Fibroblast of the aortic adventitia (primary cell): ENCODE data around the gene ARHGEF37. TPM values are rescaled to one million over a fixed set of nuclear protein-coding genes. Genes with fewer than 3 reads are reported as not detected.
"Not testable (repeated sequence)": the region's sequence is repeated elsewhere in the genome, so short reads cannot be mapped to it uniquely, and the experiment has no call there.

Source experiments
- DNase-seq: peaks from one replicate; pipeline ENCODE4 v3.0.0-alpha.2; 2010; ENCODE audit warnings: low read depth
- H3K4me3 ChIP-seq: 2 replicates; pipeline ENCODE4 v1.5.1; 2011; ENCODE audit warnings: low read depth, mild to moderate bottlenecking, control low read depth, low read length, moderate library complexity
- total RNA-seq: library from RNA; depleted of rRNA; stranded (reverse); fragments of >200 nt; gene quantifications from 2 replicates; pipeline ENCODE4 v1.2.3, GENCODE V29; 2012; ENCODE audit warnings: low replicate concordance
- TF ChIP-seq, protein P1 (sequence below): IDR thresholded peaks from 2 replicates; pipeline ENCODE4 v1.5.1; 2011; ENCODE audit warnings: mild to moderate bottlenecking, low read length, control low read depth, inconsistent platforms; ENCODE audit not compliant: insufficient read depth

The ARHGEF37 gene
- total RNA-seq, 1 donor, result 2.7 TPM

DNA sequence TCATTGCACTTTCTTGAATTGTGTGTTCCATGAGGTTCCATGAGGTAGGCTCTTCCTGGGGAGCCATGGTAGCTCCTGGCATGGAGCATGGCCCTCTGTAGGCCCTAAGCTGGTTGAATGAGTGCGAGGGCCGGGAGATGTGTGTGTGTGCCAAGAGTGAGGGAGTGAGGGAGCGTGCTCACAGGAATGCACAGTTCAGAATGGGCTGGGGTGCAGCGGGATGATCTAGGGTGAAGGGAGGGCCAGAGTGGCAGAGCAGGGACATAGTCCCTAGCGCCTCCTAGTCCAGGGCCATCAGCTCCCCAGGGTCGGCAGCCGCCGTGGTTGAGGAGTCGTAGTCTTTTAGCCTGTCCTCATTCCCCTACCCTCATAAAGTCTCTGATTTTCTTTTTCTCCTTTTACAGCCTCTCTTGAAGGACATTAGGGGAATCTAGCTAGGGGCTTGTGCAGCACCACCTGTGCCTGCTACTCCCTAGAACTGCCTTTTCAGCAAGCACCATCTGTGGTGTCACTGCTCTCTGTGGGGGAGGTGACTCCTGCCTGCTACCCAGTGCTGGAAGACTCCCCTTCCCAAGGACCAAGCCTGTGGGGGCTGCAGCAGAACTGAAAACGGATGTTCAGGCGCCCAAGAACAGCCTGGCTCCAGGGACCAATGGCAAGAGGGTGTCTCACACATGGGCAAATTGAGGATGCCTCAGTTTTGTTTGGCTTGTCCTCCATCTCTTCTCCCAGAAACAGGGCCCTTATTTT lies 83.5 kb downstream of the ARHGEF37 start:
- TF ChIP-seq, protein P1, sequence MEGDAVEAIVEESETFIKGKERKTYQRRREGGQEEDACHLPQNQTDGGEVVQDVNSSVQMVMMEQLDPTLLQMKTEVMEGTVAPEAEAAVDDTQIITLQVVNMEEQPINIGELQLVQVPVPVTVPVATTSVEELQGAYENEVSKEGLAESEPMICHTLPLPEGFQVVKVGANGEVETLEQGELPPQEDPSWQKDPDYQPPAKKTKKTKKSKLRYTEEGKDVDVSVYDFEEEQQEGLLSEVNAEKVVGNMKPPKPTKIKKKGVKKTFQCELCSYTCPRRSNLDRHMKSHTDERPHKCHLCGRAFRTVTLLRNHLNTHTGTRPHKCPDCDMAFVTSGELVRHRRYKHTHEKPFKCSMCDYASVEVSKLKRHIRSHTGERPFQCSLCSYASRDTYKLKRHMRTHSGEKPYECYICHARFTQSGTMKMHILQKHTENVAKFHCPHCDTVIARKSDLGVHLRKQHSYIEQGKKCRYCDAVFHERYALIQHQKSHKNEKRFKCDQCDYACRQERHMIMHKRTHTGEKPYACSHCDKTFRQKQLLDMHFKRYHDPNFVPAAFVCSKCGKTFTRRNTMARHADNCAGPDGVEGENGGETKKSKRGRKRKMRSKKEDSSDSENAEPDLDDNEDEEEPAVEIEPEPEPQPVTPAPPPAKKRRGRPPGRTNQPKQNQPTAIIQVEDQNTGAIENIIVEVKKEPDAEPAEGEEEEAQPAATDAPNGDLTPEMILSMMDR, result no peak

DNA sequence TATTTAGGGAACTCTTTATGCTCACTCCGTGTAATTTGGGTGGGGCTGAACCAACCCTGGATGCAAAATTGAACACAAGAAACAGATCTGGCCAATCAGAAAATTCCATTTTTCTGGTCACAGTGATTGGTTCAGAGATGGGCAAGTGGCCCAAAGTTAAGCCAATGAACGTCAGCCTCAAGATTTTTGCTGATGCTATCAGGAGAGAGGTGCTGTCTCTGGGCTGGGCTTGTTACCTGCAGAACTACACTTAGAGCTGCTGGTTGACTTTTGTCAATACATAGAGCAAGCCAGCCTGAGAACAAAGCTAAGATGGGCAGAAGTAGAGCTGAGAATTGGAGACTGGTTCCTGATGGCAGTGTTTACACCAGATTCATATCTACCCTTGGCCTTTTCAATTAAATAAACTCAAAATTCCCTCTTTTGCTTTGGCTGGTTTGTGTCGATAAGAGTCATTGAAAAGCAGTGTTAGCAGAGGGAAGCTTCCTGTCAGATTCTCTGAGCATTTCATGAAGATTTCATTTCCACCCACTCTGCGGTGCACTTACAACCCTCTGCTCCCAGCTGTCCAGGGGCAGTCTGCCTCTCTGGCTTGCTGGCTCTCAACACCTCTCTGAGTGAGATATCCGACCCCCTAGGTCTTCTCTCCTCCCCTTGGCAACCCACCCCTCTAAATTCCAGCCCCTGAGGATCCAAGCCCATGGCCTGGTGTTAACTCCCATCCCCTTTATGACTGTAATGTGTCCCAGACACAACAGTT lies 84.3 kb downstream of the ARHGEF37 start:
- no peak for DNase-seq
- H3K4me3 ChIP-seq, result no peak overlapping the region
- TF ChIP-seq, protein P1, result no peak

More for the DNA sequence above, 83.5 kb downstream of the ARHGEF37 start:
- no peak overlapping the region for H3K4me3 ChIP-seq
- no peak for DNase-seq

GRCh38 chr5:149666212-149666852 lies 85.0 kb downstream of the ARHGEF37 start:
- TF ChIP-seq, protein P1, result no peak
- no peak overlapping the region for H3K4me3 ChIP-seq
- DNase-seq, result peak; percentile 27

- H3K4me3 ChIP-seq, result no peak overlapping the region
- DNase-seq, result peak; percentile 25
- TF ChIP-seq, protein P1, result peak; percentile 80
Measured at GRCh38 chr5:149667084-149667828, 86.0 kb downstream of the ARHGEF37 start.

DNA sequence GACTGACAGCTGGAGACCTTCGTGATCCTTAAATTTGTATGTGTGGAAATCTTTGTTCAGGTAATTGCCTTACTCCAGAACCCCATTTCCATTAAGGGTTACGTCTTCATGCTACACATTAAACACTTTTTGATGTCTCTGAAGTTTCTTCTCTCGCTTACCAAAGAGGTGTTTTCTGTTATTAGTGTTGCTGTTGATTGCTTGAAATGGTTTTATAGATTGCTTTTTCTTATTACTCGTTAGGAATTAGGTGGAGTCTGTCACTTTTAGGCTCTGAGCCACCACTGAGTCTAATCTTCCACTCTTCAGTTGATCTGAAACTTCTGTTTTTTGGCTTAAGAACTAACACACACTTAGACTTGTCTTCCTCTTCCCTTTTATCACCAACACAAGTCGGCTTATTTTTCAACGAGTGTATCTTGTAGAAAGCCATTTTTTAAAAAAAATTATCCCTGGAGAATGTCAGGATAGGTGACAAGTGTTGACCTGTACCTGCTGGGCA lies 86.6 kb downstream of the ARHGEF37 start:
- no peak for DNase-seq
- TF ChIP-seq, protein P1, result no peak
- H3K4me3 ChIP-seq, result no peak overlapping the region

GRCh38 chr5:149669273-149669672 lies 88.0 kb downstream of the ARHGEF37 start:
- DNase-seq, H3K4me3 ChIP-seq: not testable (repeated sequence)
